DOHH2 (cell line): Measurements from ENCODE around the gene DUOXA1.

ENCODE experiments used
- H3F3A ChIP-seq: fragments of 200-600 bp; sonication (generic), shearing (Covaris generic); 2 replicates; pipeline ENCODE4 v1.6.0; 2016; ENCODE audit warnings: antibody characterized with exemption, mild to moderate bottlenecking; ENCODE audit not compliant: control insufficient read depth, insufficient read depth
- H3K27ac ChIP-seq: fragments of 200-600 bp; sonication (generic); 2 replicates; pipeline ENCODE4 v1.5.1; 2014; ENCODE audit warnings: low read depth, mild to moderate bottlenecking, low read length, moderate library complexity
- H3K27me3 ChIP-seq: fragments of 200-600 bp; sonication (generic); 2 replicates; pipeline ENCODE4 v1.6.1; 2014; ENCODE audit warnings: mild to moderate bottlenecking, low read length, mixed read lengths; ENCODE audit not compliant: control insufficient read depth
- H3K36me3 ChIP-seq: fragments of 200-600 bp; sonication (generic); 2 replicates; pipeline ENCODE4 v1.6.1; 2014; ENCODE audit warnings: mild to moderate bottlenecking, low read length, moderate library complexity, mixed read lengths; ENCODE audit not compliant: control insufficient read depth
- H3K4me1 ChIP-seq: fragments of 200-600 bp; sonication (generic); 2 replicates; pipeline ENCODE4 v1.6.1; 2014; ENCODE audit warnings: mild to moderate bottlenecking, low read length, mixed read lengths; ENCODE audit not compliant: control insufficient read depth
- H3K4me2 ChIP-seq: fragments of 200-600 bp; sonication (generic); 2 replicates; pipeline ENCODE4 v1.6.0; 2014; ENCODE audit warnings: mild to moderate bottlenecking, low read length, moderate library complexity
- H3K4me3 ChIP-seq: fragments of 200-600 bp; sonication (generic); 2 replicates; pipeline ENCODE4 v1.5.1; 2014; ENCODE audit warnings: mild to moderate bottlenecking, low read length, mixed read lengths
- H3K79me2 ChIP-seq: fragments of 200-600 bp; sonication (generic); 2 replicates; pipeline ENCODE4 v1.6.1; 2014; ENCODE audit warnings: mild to moderate bottlenecking, low read length, mixed read lengths; ENCODE audit not compliant: control insufficient read depth
- H3K9me2 ChIP-seq: fragments of 200-600 bp; sonication (generic); replicated peaks from 2 replicates; pipeline ENCODE4 v1.6.1; 2014; ENCODE audit warnings: mild to moderate bottlenecking, low read length, mixed read lengths; ENCODE audit not compliant: control insufficient read depth
- H3K9me3 ChIP-seq: fragments of 200-600 bp; sonication (generic); 2 replicates; pipeline ENCODE4 v1.6.1; 2014; ENCODE audit warnings: antibody characterized with exemption, low read length, mixed read lengths; ENCODE audit not compliant: control insufficient read depth, insufficient read depth
- H4K20me1 ChIP-seq: fragments of 200-600 bp; sonication (generic); 2 replicates; pipeline ENCODE4 v1.6.0; 2014; ENCODE audit warnings: low read depth, mild to moderate bottlenecking, antibody characterized with exemption, low read length, moderate library complexity; ENCODE audit not compliant: control insufficient read depth, insufficient read depth
- EZH2phosphoT487 ChIP-seq: fragments of 200-600 bp; sonication (generic); IDR thresholded peaks from 2 replicates; pipeline ENCODE4 v1.6.1; 2017; ENCODE audit warnings: borderline replicate concordance, mild to moderate bottlenecking, antibody characterized with exemption, low read length, moderate library complexity, mixed read lengths
- TF ChIP-seq, protein P1 (sequence below): fragments of 200-600 bp; sonication (generic); IDR thresholded peaks from one replicate; pipeline ENCODE4 v1.5.1; 2014; ENCODE audit warnings: antibody characterized with exemption, mild to moderate bottlenecking, low read depth, low read length; ENCODE audit not compliant: poor library complexity, severe bottlenecking

The DUOXA1 gene

GRCh38 chr15:45146405-45146804 is 16.7 kb upstream of the DUOXA1 start:
- Histone ChIP-seq H3K27ac (no peak overlapping the region), H3K9me3 (no peaks in the 10 kb centered on the region), H3K27me3 (no peaks in the 10 kb centered on the region), H3K4me1 (no peaks in the 10 kb centered on the region), H3K9me2 (no peaks in the 10 kb centered on the region), H4K20me1 (no peaks in the 10 kb centered on the region), H3K79me2 (no peaks in the 10 kb centered on the region), H3K36me3 (no peaks in the 10 kb centered on the region), H3K4me3 (no peak overlapping the region), H3F3A (no peaks in the 10 kb centered on the region), H3K4me2 (no peak overlapping the region)
- no peak for TF ChIP-seq EZH2phosphoT487
- TF ChIP-seq, protein P1, sequence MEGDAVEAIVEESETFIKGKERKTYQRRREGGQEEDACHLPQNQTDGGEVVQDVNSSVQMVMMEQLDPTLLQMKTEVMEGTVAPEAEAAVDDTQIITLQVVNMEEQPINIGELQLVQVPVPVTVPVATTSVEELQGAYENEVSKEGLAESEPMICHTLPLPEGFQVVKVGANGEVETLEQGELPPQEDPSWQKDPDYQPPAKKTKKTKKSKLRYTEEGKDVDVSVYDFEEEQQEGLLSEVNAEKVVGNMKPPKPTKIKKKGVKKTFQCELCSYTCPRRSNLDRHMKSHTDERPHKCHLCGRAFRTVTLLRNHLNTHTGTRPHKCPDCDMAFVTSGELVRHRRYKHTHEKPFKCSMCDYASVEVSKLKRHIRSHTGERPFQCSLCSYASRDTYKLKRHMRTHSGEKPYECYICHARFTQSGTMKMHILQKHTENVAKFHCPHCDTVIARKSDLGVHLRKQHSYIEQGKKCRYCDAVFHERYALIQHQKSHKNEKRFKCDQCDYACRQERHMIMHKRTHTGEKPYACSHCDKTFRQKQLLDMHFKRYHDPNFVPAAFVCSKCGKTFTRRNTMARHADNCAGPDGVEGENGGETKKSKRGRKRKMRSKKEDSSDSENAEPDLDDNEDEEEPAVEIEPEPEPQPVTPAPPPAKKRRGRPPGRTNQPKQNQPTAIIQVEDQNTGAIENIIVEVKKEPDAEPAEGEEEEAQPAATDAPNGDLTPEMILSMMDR: no peak

GRCh38 chr15:45144775-45145174 is 15.1 kb upstream of the DUOXA1 start:
- H3K9me3 ChIP-seq: no peaks in the 10 kb centered on the region
- H3K4me1 ChIP-seq: no peaks in the 10 kb centered on the region
- no peaks in the 10 kb centered on the region for H3K9me2 ChIP-seq
- no peaks in the 10 kb centered on the region for H4K20me1 ChIP-seq
- no peaks in the 10 kb centered on the region for H3K27me3 ChIP-seq
- H3K27ac ChIP-seq: no peak overlapping the region
- H3K4me2 ChIP-seq: no peak overlapping the region
- H3K79me2 ChIP-seq: no peaks in the 10 kb centered on the region
- TF ChIP-seq, protein P1: no peak
- TF ChIP-seq EZH2phosphoT487: no peak
- no peaks in the 10 kb centered on the region for H3F3A ChIP-seq
- no peaks in the 10 kb centered on the region for H3K36me3 ChIP-seq
- H3K4me3 ChIP-seq: no peak overlapping the region

- Histone ChIP-seq H3K4me3 (no peak overlapping the region), H3K27me3 (no peaks in the 10 kb centered on the region), H3K27ac (no peak overlapping the region), H4K20me1 (no peaks in the 10 kb centered on the region), H3K9me2 (no peaks in the 10 kb centered on the region), H3K36me3 (no peaks in the 10 kb centered on the region), H3K9me3 (no peaks in the 10 kb centered on the region), H3F3A (no peaks in the 10 kb centered on the region), H3K79me2 (no peaks in the 10 kb centered on the region), H3K4me1 (no peaks in the 10 kb centered on the region), H3K4me2 (no peak overlapping the region)
- TF ChIP-seq, protein P1: no peak
- TF ChIP-seq EZH2phosphoT487: no peak
Observed at GRCh38 chr15:45143946-45144345, 14.3 kb upstream of the DUOXA1 start.

DNA sequence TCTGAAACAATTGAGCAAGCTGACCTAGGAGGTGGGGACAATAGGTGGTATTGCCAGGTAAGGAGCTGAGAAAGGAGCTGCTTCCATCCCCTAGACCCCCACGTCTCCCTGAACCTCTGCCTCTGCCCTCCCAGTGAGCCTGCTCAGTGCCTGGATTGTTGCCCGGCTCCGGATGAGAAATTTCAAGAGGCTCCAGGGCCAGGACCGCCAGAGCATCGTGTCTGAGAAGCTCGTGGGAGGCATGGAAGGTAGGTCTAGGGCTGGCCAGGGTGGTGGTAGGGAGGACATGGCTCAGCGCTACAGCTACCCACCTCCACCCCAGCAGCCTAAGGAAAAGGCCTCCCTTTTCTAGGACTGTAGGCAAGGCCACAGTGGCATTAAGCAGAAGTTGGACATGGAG is 13.4 kb upstream of the DUOXA1 start:
- H3K4me2 ChIP-seq: no peak overlapping the region
- no peaks in the 10 kb centered on the region for H3K36me3 ChIP-seq
- no peaks in the 10 kb centered on the region for H3K9me2 ChIP-seq
- H3K27me3 ChIP-seq: no peaks in the 10 kb centered on the region
- TF ChIP-seq EZH2phosphoT487: no peak
- TF ChIP-seq, protein P1: no peak
- H3K4me1 ChIP-seq: no peaks in the 10 kb centered on the region
- no peaks in the 10 kb centered on the region for H3K79me2 ChIP-seq
- no peaks in the 10 kb centered on the region for H3K9me3 ChIP-seq
- no peaks in the 10 kb centered on the region for H3F3A ChIP-seq
- H3K27ac ChIP-seq: no peak overlapping the region
- H3K4me3 ChIP-seq: no peak overlapping the region
- H4K20me1 ChIP-seq: no peaks in the 10 kb centered on the region
